ENCODE results near the gene HMGXB3. TPM values are rescaled to one million over a fixed set of nuclear protein-coding genes. Genes with fewer than 3 reads are reported as not detected.

Gene HMGXB3
- total and polyA plus RNA-seq, 2 donors (not counting 1 experiment from before 2014, with no cell fraction given), result 29.9 to 31.5 TPM

- H4K20me1 ChIP-seq (ENCODE audit: control insufficient read depth, extremely low read depth, insufficient read depth, low read length), result no peaks in the 10 kb centered on the region
- H3K4me1 ChIP-seq (ENCODE audit: control insufficient read depth, extremely low read depth, insufficient read depth, low read length), result peaks cover 12% of the 10 kb centered on the region
- TF ChIP-seq CTCF (conservative IDR thresholded peaks at IDR 0.05 in 1 of 2, IDR thresholded peaks at IDR 0.05 in 1 of 2; ENCODE audit: low read depth in 1 of 2, low read length in 2 of 2), result no peak
- TF ChIP-seq EZH2 (IDR thresholded peaks at IDR 0.05; ENCODE audit: low read length, missing control alignments), result no peak
- H3K9me3 ChIP-seq (ENCODE audit: control insufficient read depth, insufficient read depth, low read depth, low read length), result no peaks in the 10 kb centered on the region
- no peak overlapping the region for H3K9ac ChIP-seq (ENCODE audit: insufficient read depth, low read length)
- H3K79me2 ChIP-seq (ENCODE audit: control insufficient read depth, insufficient read depth, low read length), result no peaks in the 10 kb centered on the region
- no peaks in the 10 kb centered on the region for H3K27me3 ChIP-seq (ENCODE audit: control insufficient read depth, insufficient read depth, low read length)
- no peak for DNase-seq (ENCODE audit: low read depth in 2 of 2)
- no peak overlapping the region for H3K27ac ChIP-seq (ENCODE audit: insufficient read depth, low read length)
- H3K4me3 ChIP-seq (replicated peaks in 1 of 4; ENCODE audit: control extremely low read depth in 1 of 4, insufficient read depth in 1 of 4, low read depth in 3 of 4, low read length in 4 of 4), result no peak overlapping the region
- peaks cover 28% of the 10 kb centered on the region for H3K36me3 ChIP-seq (ENCODE audit: control insufficient read depth, insufficient read depth, low read length)
- H2AFZ ChIP-seq (ENCODE audit: low read length), result no peak overlapping the region
- no peak overlapping the region for H3K4me2 ChIP-seq (ENCODE audit: extremely low read depth, insufficient read depth, low read length)
Observed at GRCh38 chr5:150053713-150054392, 53.3 kb downstream of the HMGXB3 start.

DNA sequence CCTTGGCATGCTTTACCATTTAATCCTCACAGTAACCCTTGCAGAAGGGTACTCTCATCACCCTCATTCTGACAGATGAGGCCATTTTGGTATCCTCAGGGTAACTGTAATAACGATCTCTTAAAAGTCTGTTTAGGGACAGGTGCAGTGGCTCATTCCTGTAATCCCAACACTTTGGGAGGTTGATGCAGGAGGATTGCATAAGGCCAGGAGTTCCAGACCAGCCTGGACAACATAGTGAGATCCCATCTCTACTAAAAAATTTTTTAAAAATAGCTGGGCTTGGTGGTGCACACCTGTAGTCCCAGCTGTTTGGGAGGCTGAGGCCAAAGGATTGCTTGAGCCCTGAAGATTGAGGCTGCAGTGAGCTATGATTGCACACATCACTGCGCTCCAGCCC, 54.0 kb downstream of the HMGXB3 start:
- no peaks in the 10 kb centered on the region for H3K27me3 ChIP-seq (ENCODE audit: control insufficient read depth, insufficient read depth, low read length)

More for the DNA sequence above, 54.0 kb downstream of the HMGXB3 start:
- H3K36me3 ChIP-seq (ENCODE audit: control insufficient read depth, insufficient read depth, low read length), result peaks cover 23% of the 10 kb centered on the region
- H3K9ac ChIP-seq (ENCODE audit: insufficient read depth, low read length), result no peak overlapping the region
- no peak overlapping the region for H3K27ac ChIP-seq (ENCODE audit: insufficient read depth, low read length)
- no peak overlapping the region for H3K4me3 ChIP-seq (replicated peaks in 1 of 4; ENCODE audit: control extremely low read depth in 1 of 4, insufficient read depth in 1 of 4, low read depth in 3 of 4, low read length in 4 of 4)
- H2AFZ ChIP-seq (ENCODE audit: low read length), result no peak overlapping the region
- H4K20me1 ChIP-seq (ENCODE audit: control insufficient read depth, extremely low read depth, insufficient read depth, low read length), result no peaks in the 10 kb centered on the region
- H3K4me2 ChIP-seq (ENCODE audit: extremely low read depth, insufficient read depth, low read length), result no peak overlapping the region
- H3K9me3 ChIP-seq (ENCODE audit: control insufficient read depth, insufficient read depth, low read depth, low read length), result no peaks in the 10 kb centered on the region
- no peak for DNase-seq (ENCODE audit: low read depth in 2 of 2)
- TF ChIP-seq CTCF (conservative IDR thresholded peaks at IDR 0.05 in 1 of 2, IDR thresholded peaks at IDR 0.05 in 1 of 2; ENCODE audit: low read depth in 1 of 2, low read length in 2 of 2) (no peak), EZH2 (IDR thresholded peaks at IDR 0.05; ENCODE audit: low read length, missing control alignments) (no peak)
- H3K79me2 ChIP-seq (ENCODE audit: control insufficient read depth, insufficient read depth, low read length), result no peaks in the 10 kb centered on the region
- peaks cover 12% of the 10 kb centered on the region for H3K4me1 ChIP-seq (ENCODE audit: control insufficient read depth, extremely low read depth, insufficient read depth, low read length)
